Measurements from ENCODE around the gene ANKDD1A.

DNA sequence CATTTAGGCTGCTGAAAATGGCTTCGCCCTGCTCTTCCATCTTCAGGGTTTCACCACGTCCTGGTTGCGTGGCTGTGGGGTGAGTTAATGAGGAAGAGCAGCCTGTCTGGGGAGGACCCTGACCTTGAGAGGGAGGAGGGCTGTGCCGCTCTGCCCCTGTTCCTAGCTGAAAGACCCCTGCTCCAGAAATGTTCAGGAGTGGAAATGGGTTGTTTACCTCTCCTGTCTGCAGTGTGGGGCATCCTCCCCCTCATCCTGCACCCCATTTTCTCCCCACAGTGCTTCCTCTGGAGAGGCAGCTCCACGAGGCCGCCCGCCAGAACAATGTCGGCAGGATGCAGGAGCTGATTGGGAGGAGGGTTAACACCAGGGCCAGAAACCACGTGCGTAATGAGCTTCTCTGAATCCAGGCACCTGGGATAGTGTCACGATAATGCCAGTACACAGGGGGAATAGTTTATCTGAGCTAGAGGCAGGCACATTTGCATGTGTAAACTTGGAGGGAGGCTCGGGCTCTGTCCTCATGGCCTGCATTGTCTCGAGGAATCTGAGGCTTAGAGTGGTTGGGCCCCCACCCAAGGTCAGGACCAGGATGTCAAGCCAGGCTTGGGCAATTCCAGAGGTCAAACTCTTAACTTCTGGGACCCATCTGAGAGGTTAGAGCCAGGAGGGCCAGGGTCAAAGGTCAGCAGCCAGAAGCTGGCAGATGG lies 4.0 kb downstream of the ANKDD1A start:
- TF ChIP-seq, protein P1, sequence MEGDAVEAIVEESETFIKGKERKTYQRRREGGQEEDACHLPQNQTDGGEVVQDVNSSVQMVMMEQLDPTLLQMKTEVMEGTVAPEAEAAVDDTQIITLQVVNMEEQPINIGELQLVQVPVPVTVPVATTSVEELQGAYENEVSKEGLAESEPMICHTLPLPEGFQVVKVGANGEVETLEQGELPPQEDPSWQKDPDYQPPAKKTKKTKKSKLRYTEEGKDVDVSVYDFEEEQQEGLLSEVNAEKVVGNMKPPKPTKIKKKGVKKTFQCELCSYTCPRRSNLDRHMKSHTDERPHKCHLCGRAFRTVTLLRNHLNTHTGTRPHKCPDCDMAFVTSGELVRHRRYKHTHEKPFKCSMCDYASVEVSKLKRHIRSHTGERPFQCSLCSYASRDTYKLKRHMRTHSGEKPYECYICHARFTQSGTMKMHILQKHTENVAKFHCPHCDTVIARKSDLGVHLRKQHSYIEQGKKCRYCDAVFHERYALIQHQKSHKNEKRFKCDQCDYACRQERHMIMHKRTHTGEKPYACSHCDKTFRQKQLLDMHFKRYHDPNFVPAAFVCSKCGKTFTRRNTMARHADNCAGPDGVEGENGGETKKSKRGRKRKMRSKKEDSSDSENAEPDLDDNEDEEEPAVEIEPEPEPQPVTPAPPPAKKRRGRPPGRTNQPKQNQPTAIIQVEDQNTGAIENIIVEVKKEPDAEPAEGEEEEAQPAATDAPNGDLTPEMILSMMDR (conservative IDR thresholded peaks at IDR 0.05; ENCODE audit: low read depth, low read length), result no peak
- TF ChIP-seq EZH2 (IDR thresholded peaks at IDR 0.05; ENCODE audit: borderline replicate concordance, low read depth, low read length, poor library complexity, severe bottlenecking), result no peak
